Adrenal gland (tissue), 5 donors: ENCODE measurements around the gene RIBC2.

Source experiments
- CTCF ChIP-seq, 6 experiments: fragments of 450-650 bp in 4 of 6; fragments of 200-600 bp in 2 of 6; sonication (generic) in 1 of 6; IDR thresholded peaks; 1 replicate in 5 of 6; 2 replicates in 1 of 6; pipeline versions ENCODE4 v1.5.1 to v1.8.0; 2016 to 2021; ENCODE audit warnings: antibody characterized with exemption in 6 of 6, mild to moderate bottlenecking in 2 of 6, moderate library complexity in 1 of 6
- POLR2A ChIP-seq, 2 donors: fragments of 450-650 bp; IDR thresholded peaks; one replicate each; pipeline ENCODE4 v1.6.1; 2017; ENCODE audit warnings: antibody characterized with exemption in 2 of 2, mild to moderate bottlenecking in 2 of 2, moderate library complexity in 1 of 2
- donor health status: DM: no; HTN: no; CAD: no.

- TF ChIP-seq CTCF (IDR thresholded peaks at IDR 0.05) (no peak), POLR2A (IDR thresholded peaks at IDR 0.05) (no peak)
These were observed 32.1 kb upstream of the RIBC2 start for GRCh38 chr22:45381348-45381747.
